PC-3 (cell line): ENCODE results near the gene YWHAG.

Experiments
- CTCF ChIP-seq: fragments of 300-600 bp; sonication (generic); conservative IDR thresholded peaks from 2 replicates; pipeline ENCODE4 v1.5.1; 2017; ENCODE audit warnings: antibody characterized with exemption, low read depth, mild to moderate bottlenecking, low read length
- EZH2 ChIP-seq: fragments of 300-600 bp; sonication (generic); IDR thresholded peaks from one replicate; pipeline ENCODE4 v1.6.1; 2017; ENCODE audit warnings: antibody characterized with exemption, mild to moderate bottlenecking, low read length; ENCODE audit not compliant: unreplicated experiment
- EZH2phosphoT487 ChIP-seq: fragments of 300-600 bp; sonication (generic); IDR thresholded peaks from 2 replicates; pipeline ENCODE4 v1.6.1; 2018; ENCODE audit warnings: mild to moderate bottlenecking, antibody characterized with exemption, low read length, borderline replicate concordance

GRCh38 chr7:76357475-76358010 lies 1.2 kb downstream of the YWHAG start:
- TF ChIP-seq CTCF (no peak), EZH2 (no peak), EZH2phosphoT487 (no peak)
